Skin of body (tissue), 2 donors: ENCODE results near the gene CFAP99. TPM values are rescaled to one million over a fixed set of nuclear protein-coding genes. Genes with fewer than 3 reads are reported as not detected.

ENCODE experiments used
- DNase-seq: peaks from one replicate; lab custom pipeline; 2025; lab: John Stamatoyannopoulos, UW
- total RNA-seq: library from RNA; depleted of rRNA; stranded (reverse); fragments of >200 nt; gene quantifications from one replicate; pipeline ENCODE4 v1.2.3, GENCODE V29; 2014

The CFAP99 gene
- total RNA-seq, 1 donor from 2014 or later = not detected

DNA sequence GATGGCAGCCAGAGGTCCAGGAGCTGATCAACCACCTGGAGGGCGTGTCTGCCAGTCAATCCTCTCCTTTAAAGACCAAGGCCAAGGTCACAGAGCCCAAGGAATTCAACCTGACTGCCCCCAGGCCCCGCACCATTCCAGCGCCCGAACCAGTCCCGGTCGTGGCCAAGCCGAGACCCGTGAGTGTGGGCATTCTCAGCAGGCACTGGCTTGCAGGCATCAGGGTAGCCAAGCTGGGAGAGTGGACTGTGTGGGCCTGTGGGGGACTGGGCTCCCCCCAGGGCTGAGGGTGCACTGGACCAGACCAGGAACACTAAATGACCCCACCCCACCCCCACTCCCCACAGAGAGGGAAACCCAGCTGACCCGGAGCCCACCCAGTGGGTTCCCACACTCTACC is 26.4 kb downstream of the CFAP99 start:
- DNase-seq = no peak

DNA sequence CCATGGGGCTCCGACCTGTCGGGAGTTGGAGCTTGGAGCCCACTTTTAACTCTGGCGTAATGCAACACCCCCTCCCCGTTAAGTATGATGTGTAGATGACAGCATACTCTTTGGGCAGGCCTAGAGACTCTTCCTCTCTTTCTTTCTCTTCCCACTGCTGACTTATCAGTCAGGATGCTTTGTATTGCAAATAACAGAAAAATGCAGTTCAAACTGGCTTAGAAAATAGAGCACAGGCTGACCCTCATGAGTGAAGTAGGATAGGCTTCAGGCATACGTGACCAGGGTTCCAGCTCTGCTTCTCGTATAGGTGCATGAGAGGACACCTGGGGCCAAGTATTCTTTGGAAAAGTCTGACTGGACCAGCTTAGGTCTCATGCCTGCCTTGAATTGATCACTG is 26.8 kb downstream of the CFAP99 start:
- DNase-seq = no peak

DNA sequence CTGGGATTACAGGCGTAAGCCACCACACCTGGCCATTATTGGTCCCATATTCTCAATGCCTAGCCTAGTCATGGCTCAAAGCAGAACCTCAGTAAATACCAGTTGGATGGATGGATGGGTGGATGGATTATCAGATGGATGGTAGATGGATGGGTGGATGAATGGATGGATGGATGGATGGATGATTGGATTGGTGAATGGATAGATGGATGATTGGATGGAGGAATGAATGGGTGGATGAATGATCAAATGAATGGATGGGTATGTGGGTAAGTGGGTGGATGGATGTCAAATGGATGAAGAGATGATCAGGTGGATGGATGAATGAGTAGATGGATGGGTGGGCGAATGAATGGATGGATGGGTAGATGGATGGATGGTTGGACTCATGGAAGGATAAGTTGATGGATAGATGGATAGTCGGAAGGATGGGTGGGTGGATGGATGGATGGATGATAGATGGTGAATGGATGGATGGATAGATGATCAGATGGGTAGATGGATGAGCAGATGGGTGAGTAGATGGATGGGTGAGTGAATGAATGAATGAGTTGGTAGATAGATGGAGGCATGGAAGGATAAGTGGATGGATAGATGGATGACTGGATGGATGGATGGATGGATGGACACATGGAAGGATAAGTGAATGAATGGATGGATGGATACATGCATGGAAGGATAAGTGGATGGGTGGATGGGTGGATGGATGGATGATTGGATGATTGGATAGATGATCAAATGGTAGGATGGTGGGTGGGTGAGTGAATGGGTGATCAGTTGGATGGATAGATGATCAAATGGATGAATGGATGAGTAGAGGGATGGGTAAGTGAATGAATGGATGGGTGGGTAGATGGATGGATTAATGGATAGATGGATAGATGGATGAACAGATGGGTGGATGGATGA is 28.2 kb downstream of the CFAP99 start:
- DNase-seq = no peak

DNA sequence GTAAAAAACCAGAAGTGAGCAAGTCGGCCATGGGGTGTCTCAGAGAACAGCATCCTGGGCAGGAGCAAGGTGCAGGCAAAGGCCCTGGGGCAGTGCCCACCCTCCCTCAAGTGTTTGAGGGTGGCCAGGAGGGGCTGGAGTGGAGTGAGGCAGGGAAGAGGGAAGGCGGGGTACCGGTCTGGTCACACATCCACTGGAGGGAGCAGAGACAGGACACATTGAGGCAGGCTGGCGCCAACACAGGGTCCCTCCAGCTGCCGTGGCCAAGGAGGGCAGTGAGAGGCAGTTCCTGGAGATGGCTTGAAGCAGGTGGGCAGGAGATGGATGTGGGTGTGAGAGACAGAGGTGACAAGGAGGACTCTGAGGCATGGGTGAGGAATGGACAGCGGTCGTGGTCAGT is 29.8 kb downstream of the CFAP99 start:
- DNase-seq = no peak

DNA sequence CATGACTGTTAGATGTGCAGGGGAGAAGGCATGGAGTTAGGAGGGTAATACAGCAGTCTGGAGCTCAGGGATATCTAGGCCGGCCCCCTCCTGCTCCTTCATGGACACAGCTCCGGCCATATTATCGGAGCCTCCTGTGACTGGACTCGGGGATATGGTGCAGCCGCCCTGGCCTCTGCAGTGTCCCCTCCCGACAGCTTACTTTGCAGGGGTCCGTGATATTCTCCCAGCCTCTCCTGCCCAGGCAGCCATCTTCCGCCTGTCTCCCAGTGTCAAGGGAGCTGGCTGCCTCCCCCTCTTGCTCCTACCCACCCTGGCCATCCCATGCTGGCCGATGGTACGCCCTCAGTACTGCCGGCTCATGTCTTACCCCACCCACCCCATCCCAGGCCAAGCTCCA is 30.3 kb downstream of the CFAP99 start:
- DNase-seq = no peak

DNA sequence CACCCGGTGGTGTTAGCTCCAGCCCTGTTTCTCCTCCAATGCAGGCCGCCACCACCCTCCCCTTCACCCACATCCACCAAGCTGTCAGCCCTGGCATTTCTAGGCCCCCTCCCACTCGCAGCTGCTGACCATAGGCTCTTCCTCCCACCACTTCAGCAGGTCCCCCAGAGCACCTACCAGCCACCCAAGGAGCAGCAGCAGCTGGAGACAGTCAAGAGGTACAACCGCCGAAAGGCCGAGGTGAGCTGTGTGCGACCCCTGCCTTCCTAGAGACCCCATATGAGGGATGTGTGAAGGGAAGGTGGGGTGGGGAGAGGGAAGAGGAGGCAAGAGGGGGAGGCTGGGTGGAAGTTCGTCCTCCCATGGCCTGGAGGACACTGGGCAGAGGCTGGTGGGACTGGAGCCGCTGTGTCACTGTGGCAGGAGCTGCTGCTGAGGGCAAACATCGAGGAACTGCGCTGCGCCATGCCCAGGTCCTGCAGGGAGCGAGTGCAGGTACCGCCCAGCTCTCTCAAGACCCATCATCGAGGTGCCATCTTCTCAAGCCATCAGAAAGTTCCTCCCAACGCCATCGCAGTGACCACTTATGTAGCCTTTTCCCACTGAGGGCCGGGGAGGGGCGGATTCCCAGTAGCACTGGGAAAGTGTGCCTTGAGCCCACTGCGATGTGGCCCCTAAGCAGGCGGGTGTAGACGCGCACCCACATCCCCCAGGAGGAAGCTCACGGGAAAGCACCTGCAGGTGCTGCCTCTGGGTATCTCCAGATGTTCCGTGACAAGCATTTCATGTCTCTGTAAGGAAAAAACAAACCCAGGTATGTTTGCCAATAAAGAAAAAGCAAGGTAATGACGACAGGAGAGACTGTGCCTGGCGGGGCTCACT is 31.0 kb downstream of the CFAP99 start:
- DNase-seq = no peak

DNA sequence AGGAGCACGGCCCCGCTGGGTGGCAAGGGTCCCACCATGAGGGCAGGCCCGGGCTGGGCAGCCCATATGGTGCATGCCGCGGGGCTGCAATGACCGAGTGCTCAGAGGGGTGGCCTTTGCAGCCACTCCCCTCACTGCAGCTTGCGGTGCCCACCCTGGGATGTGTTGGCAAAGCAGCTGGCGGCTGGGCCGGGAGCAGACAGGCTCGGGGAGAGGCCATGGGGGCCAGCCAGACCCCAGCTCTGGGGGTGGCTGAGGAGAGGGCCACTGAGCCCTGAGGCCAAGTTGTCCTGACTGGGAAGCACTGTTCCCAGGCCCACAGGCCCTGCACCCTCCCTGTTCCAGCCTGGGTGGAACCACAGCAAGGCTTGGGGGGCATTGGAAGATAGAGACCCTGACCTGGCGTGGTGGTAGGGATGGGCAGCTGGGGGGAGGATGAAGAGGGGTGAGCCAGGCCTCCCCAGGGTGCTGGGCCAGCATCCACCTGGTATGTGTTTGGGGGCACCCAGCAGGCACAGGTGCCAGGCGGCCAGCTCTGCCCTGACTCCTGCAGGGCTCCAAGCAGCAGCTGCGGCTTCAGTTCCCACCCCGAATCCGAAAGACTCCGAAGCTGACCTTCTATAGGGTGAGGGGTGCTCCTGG is 31.8 kb downstream of the CFAP99 start:
- DNase-seq = no peak

DNA sequence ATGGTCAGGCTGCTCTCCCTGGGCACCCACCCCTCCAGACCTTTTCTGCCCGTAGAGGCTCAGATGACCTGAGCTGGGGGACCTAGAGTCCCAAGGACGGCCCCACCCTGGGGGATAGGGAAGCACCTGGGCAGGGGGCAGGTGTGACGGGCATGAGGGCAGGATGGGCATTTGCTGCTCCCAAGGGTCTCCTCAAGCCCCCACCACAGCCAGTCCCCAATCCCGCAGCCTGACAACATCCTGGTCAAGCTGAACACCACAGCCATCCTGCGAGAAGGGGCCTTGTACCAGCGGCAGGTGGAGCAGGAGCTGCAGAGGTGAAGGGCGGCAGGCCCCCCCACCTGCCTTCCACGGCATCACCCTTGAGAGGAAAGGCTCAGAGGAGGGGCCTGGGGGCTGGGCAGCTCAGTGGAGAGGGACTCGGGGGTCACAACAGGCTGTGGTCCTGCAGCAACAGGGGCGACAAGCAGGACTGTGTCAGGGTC is 32.3 kb downstream of the CFAP99 start:
- DNase-seq = no peak

DNA sequence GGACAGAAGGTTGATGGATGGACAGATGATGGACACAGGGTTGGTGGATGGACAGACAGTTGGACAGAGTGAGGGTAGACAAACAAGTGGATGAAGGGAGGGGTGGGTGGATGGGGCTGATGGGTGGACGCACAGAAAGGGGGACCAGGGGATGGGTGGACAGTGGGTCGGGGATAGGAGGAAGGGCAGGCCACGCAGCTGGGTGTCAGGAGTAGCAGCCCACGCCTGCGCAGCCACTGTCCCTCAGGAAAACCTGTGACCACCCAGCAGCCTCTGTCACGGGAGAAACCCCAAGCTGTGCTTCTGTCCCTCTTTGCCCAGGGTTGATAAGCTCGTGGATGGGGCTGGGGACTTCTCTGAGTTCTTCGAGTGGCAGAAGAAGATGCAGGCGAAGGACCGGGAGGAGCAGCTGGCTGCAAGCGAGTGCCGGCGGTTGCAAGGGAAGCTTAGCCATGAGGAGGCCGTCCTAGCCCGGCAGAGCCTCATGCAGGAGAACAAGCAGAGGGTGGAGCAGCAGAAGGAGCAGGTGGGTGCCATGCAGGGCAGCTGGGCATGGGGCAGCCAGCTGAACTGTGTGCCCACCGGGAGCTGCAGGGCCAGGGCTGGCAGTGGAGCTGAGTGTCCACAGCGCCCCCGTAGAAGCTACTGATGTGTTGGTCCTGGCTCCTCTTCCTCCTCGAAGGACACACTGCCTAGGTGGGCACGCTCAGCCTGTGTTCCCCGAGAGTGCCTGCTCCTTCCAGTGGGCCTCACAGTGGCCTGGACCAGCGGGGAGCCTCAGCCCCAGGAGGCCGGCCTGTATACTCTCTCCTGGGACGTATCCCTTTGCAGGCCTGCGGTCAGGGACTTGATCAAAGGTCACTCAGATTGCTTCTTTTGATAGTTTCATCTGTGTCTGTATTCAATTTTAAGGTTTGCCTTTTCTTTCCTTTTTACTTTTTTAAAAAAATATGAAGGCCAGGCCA is 33.3 kb downstream of the CFAP99 start:
- no peak for DNase-seq

DNA sequence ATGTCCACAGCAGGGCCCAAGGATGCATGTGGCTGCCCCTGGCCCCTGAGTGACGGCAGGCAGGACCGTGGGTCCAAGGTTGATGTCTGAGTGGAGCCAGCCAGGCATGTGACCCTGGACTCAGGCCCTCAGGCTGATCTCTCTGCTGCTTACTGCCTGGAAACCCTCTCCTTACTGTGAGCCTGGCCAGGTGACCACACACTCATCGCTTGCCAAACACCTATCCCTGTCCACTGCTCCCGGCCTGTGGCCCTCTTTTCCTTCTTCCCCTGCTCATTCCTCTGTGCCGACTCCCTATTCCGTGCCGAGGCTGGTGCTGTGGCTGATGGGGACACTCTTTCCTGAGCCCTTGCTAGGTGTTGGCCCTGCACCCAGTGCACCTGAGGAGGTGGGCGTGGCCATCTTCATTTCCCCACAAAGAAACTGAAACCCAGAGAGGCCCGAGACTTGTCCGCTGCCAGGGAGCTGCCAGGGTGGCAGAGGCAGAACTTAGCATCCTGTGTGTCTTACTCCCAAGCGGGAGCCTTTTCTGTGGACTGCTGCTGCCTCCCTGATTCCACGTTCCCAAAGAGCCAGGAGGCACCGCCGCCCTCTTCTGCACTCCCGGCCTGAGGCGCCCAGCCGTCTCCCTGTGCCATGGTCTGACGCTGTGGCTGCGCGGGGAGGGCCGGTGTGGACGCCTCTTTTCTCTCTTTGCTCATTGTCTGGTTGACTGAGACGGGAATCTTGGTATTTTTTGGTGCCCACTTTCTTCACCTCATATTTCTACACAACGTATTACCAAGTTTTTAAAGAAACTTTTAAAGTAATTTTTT is 38.9 kb downstream of the CFAP99 start:
- DNase-seq = no peak

DNA sequence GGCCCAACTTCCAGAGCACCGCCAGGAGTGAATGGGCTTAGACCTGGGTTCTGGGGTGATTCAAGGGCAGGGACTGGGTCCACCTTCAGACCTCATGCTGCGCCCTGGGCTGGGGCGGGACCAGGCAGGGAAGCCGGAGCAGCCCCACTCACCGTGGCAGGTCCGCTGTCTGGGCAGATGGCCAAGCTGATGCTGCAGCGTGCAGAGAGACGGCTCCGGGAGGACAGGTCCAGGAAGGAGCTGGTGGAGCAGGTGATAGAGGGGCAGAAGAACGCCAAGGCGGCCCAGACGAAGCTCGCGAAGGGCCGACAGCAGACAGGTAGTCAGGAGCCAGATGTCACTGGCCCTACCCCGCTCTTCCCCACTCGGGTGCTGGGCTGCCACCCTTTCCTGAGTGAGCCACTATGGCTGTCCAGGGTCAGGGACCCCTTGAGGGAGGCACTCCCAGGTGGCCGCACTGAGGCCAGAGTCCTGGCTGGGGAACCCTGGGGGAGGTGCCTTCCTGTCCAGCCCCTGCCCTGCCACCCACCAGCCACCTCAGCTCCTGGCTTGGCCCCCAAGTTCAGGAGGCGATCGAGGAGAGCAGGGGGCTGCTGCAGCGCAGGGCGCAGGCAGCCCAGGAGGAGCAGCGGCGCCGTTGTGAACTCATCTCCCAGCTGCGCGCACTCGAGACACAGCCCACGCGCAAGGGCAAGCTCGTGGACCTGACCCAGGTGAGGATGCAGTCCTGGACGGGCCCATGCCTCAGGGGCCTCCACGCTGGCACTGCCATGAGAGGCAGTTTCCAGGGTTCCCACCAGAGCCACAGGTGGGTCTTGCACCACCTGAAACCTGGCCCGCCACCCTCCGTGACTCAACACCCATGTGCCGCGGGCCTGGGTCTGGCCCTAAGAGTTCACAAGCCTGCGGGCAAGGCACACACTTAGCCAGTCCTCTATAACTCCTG is 40.1 kb downstream of the CFAP99 start:
- DNase-seq = no peak

DNA sequence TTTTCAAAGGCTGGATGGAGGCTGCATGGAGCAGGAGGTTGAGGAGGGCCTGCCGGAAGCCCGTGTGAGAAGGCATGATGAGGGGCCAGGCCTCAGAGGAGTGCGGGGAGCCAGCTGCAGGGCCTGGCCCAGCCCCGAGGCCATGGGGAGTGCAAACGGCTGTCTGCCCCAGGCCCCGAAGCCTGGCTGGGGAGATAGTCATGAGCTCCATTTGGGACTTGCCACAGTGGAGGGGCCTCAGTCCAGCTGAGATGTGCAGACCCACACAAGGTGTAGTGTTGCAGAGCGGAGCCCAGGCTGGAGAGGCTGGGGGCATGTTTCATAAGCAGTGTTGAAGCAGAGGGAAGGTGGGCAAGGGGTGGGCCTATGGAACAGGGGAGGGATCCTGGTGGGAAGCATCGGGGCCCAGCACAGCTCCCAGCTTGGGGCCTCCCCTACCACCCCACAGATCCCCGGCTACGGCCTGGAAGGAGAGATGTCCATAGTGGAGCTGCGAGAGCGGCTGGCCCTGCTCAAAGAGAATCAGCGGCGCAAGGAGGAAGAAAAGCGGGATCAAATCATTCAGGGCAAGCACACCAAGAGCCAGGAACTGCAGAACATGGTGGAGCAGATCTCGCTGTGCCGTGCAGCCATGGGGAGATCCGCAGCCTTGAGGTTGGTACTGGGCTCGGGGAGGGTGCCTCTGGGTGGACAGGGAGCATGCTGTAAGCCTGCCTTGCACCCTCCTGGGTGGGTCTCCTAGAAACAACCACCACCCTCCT is 41.0 kb downstream of the CFAP99 start:
- no peak for DNase-seq

DNA sequence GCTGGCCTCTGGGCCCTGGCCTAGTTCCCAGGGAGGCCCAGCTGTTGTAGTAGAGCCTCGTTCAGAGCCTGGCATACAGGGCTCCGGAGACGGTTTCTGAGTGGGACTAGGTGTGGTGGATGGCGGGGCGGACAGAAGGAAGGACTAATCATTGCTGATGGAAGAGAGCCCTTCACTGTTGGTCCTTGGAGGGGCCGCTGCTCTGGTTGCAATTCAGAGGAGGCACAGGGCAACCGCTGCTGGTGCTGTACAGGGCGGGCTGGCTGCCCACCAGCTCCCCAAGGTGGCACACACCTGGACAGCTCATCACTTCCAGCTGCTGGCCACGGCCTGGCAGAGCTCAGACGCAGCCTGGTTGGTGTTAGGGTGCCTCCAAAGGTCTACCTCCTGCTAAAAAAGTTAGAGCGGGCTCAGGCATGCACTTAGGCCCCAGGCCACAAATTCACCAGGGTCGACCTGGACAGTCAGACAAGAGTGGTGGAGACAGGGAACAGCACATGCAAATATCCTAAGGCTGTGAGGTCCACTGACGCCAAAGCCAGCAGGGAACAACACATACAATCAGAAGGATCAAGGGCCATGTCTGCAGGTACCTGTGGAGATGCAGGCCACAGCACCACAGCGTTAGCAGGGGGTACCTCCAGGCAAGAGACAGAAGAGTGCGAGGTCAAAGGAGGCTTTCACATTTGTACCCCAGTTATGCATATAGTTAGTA is 42.6 kb downstream of the CFAP99 start:
- no peak for DNase-seq

DNA sequence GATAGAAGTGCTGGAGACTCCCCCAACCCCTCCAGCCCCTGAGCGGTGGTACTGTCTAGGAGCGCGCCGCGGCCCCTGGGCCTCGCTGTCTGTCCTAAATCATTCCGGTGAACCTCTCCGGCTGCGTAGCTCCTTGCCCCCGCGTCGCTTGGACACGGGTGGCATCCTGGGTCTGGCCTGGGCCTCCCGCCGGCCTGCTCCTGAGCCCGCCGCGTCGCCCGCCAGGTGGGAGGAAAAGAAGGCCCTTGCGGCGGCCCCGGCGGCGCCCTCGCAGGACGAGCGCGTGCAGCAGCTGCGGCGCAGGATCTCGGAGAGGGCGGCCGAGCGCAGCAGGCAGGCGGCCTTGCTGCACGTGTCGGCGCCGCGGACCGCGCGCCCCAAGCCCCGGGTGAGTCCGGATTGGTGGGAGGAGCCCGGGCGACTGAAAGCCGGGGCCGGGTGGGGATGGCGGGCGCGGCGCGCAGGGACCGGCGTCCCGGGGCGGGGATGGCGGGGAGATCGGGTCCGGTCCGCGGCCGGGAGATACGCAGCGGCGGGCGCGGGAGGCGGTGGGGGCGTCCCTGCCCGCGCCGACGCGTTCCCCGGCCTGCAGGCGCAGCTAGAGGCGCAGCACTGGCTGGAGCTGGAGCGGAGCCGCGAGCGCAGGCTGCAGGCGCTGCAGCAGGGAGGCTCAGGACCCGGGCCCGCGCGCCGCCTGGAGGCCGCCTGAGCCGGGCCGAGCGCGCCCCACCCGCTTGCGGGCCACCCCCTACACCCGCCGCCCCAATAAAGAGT is 43.6 kb downstream of the CFAP99 start:
- peak; percentile 51 for DNase-seq

DNA sequence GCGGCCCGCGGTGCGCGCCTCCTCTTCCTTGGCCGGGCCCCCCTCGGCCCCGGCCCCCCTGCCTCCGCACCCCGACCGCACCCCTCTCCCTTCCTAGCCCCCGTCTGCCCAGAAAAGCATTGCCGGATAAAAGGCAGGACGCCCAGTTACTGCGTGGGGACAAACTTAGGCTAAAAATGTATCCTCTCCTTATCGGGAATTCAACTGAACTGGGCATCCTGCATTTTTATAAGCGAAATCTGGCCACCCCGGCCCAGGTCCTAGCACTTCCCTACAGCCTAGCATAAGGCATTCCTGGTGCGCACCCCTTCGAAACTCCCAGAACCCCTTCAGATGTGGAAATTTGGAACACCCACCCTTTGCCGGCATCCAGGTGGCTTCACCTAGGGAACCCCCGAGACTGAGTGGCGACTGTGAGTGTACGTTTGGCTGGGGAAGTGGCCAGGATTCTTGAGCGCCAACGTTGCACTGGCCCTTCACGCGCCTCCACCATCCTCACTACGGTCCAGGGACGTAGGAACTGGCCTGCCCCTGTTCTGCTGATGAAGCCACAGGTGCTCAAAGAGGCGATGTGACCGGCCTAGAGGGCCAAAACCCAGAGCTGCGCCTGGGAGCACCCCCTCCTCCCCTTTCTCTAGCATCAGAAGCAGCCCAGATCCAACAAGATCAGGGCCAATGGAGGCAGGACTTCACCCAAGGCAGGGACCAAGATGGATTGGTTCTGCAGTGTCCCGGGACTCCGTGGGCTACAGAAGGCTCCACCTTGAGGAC is 44.4 kb downstream of the CFAP99 start:
- no peak for DNase-seq

DNA sequence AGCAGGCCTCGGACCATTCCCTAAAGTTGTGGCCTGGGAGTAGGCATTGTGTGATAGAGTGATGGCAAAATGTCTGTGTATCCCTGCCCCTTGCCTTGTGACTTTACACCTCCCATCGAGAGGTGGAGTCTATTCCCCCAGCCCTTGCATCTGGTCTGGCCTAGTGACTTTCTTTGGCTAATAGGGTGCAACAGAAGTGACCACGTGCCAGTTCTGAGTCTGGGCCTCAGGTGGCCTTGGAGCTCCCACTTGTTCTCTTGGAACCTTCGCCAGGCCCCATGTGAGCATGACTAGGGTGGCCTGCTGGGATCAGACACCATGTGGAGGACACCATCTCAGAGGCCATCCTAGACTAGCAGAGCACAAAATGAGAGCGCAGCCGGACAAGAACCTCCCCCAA is 46.3 kb downstream of the CFAP99 start:
- DNase-seq = no peak
